Esophagus muscularis mucosa (tissue), 4 donors: ENCODE measurements around the gene AGAP1. TPM values are rescaled to one million over a fixed set of nuclear protein-coding genes. Genes with fewer than 3 reads are reported as not detected.

ENCODE experiments used
- DNase-seq: peaks from one replicate; pipeline ENCODE4 v3.0.0-alpha.2; 2017; ENCODE audit errors: extremely low spot score
- H3K27ac ChIP-seq, 4 donors: fragments of 200-600 bp; sonication (generic); replicated peaks in 1 of 4; 1 replicate in 3 of 4; 2 replicates in 1 of 4; pipeline ENCODE4 v1.5.1; 2016 to 2019; ENCODE audit warnings: mild to moderate bottlenecking in 1 of 4
- H3K27me3 ChIP-seq, 4 donors: fragments of 200-600 bp; sonication (generic); one replicate each; pipeline versions ENCODE4 v1.5.1 to v1.6.0; 2016 to 2019
- H3K36me3 ChIP-seq, 4 donors: fragments of 200-600 bp; sonication (generic); one replicate each; pipeline ENCODE4 v1.5.1; 2016 to 2019
- H3K4me1 ChIP-seq, 4 donors: fragments of 200-600 bp; sonication (generic); one replicate each; pipeline ENCODE4 v1.5.1; 2016 to 2019
- H3K4me3 ChIP-seq, 4 donors: fragments of 200-600 bp; sonication (generic); 1 replicate in 2 of 4; 2 replicates in 2 of 4; pipeline ENCODE4 v1.5.1; 2016 to 2019; ENCODE audit warnings: mild to moderate bottlenecking in 4 of 4, moderate library complexity in 1 of 4
- H3K9me3 ChIP-seq, 4 donors: fragments of 200-600 bp; sonication (generic); 1 replicate in 3 of 4; 2 replicates in 1 of 4; pipeline ENCODE4 v1.5.1; 2016 to 2019
- CTCF ChIP-seq, 3 experiments: fragments of 200-600 bp in 2 of 3; fragments of 450-650 bp in 1 of 3; sonication (generic) in 2 of 3; IDR thresholded peaks; one replicate each; pipeline ENCODE4 v1.5.1; 2017 to 2019; ENCODE audit warnings: antibody characterized with exemption in 3 of 3, mild to moderate bottlenecking in 2 of 3, moderate library complexity in 1 of 3
- EP300 ChIP-seq: sonication (generic); formaldehyde crosslinking; IDR thresholded peaks from one replicate; pipeline ENCODE4 v1.6.1; 2017; ENCODE audit warnings: antibody characterized with exemption
- POLR2A ChIP-seq: fragments of 450-650 bp; IDR thresholded peaks from one replicate; pipeline ENCODE4 v1.6.1; 2017; ENCODE audit warnings: antibody characterized with exemption, moderate library complexity, mild to moderate bottlenecking, low read depth
- POLR2AphosphoS5 ChIP-seq, 2 donors: sonication (generic); formaldehyde crosslinking; IDR thresholded peaks; one replicate each; pipeline ENCODE4 v1.6.1; 2017; ENCODE audit warnings: antibody characterized with exemption in 2 of 2
- WGBS: methylation state at CpG from one replicate; pipeline ENCODE4 v1.1.5; 2018; 5-methylcytosine and 5-hydroxymethylcytosine counted together
- intact Hi-C: fragments of 100-400 bp; cut with DNase I; formaldehyde crosslinking; loops from one replicate; pipeline ENCODE4 v1.15.1; 2023
- total RNA-seq, 4 donors: library from RNA; depleted of rRNA; stranded (reverse); fragments of >200 nt; gene quantifications; one replicate each; pipeline versions ENCODE4 v1.1.0 to v1.2.1, GENCODE V29; 2016

The AGAP1 gene
- total RNA-seq, 4 donors from 2014 or later: 37.9 to 62.4 (median 47.2) TPM

GRCh38 chr2:235922839-235923238 is 429.0 kb downstream of the AGAP1 start:
- Histone ChIP-seq H3K9me3 (no peaks in the 10 kb centered on the region), H3K27ac (no peak overlapping the region), H3K36me3 (peaks cover 0 to 11% (median 3%) of the 10 kb centered on the region in 4 donors), H3K4me3 (no peak overlapping the region), H3K4me1 (peaks cover 0 to 6% (median 0%) of the 10 kb centered on the region in 4 donors), H3K27me3 (no peaks in the 10 kb centered on the region)
- WGBS: 94% methylated on average over 10 of the region's 10 CpGs
- intact Hi-C loops: no loop called here
- TF ChIP-seq CTCF (IDR thresholded peaks at IDR 0.05) (no peak), POLR2A (no peak), EP300 (no peak), POLR2AphosphoS5 (IDR thresholded peaks at IDR 0.05) (no peak)
- no peak for DNase-seq

GRCh38 chr2:235923859-235924674 is 430.2 kb downstream of the AGAP1 start:
- TF ChIP-seq CTCF (IDR thresholded peaks at IDR 0.05): no peak
- TF ChIP-seq EP300: no peak
- no peak for TF ChIP-seq POLR2A
- no peak for TF ChIP-seq POLR2AphosphoS5 (IDR thresholded peaks at IDR 0.05)
- no peak overlapping the region for H3K27ac ChIP-seq
- H3K27me3 ChIP-seq: no peaks in the 10 kb centered on the region
- DNase-seq: no peak
- 87% methylated on average over 14 of the region's 14 CpGs for WGBS
- intact Hi-C loops: no loop called here
- peaks cover 0 to 6% (median 0%) of the 10 kb centered on the region in 4 donors for H3K4me1 ChIP-seq
- peaks cover 0 to 20% (median 5%) of the 10 kb centered on the region in 4 donors for H3K36me3 ChIP-seq
- H3K4me3 ChIP-seq: no peak overlapping the region
- H3K9me3 ChIP-seq: no peaks in the 10 kb centered on the region

- TF ChIP-seq CTCF (IDR thresholded peaks at IDR 0.05) (no peak), POLR2AphosphoS5 (IDR thresholded peaks at IDR 0.05) (no peak), POLR2A (no peak), EP300 (no peak)
- no peaks in the 10 kb centered on the region for H3K27me3 ChIP-seq
- peaks cover 0 to 6% (median 0%) of the 10 kb centered on the region in 4 donors for H3K4me1 ChIP-seq
- WGBS: 96% methylated on average over 4 of the region's 4 CpGs
- no peak overlapping the region for H3K4me3 ChIP-seq
- no peaks in the 10 kb centered on the region for H3K9me3 ChIP-seq
- no peak for DNase-seq
- no peak overlapping the region for H3K27ac ChIP-seq
- intact Hi-C loops: no loop called here
- peaks cover 0 to 14% (median 5%) of the 10 kb centered on the region in 4 donors for H3K36me3 ChIP-seq
These were observed 430.8 kb downstream of the AGAP1 start for GRCh38 chr2:235924675-235925063.

GRCh38 chr2:235925250-235925919 is 431.5 kb downstream of the AGAP1 start:
- intact Hi-C loops: no loop called here
- Histone ChIP-seq H3K4me1 (peaks cover 0 to 6% (median 0%) of the 10 kb centered on the region in 4 donors), H3K36me3 (peaks cover 0 to 13% (median 5%) of the 10 kb centered on the region in 4 donors), H3K9me3 (no peaks in the 10 kb centered on the region), H3K27me3 (no peaks in the 10 kb centered on the region), H3K4me3 (no peak overlapping the region), H3K27ac (no peak overlapping the region)
- WGBS: 81% methylated on average over 14 of the region's 14 CpGs
- DNase-seq: no peak
- TF ChIP-seq EP300: no peak
- TF ChIP-seq CTCF (IDR thresholded peaks at IDR 0.05): no peak
- TF ChIP-seq POLR2A: no peak
- TF ChIP-seq POLR2AphosphoS5 (IDR thresholded peaks at IDR 0.05): no peak
